Mucosa of descending colon (tissue), 3 donors: Measurements from ENCODE around the gene SEPTIN7. TPM values are rescaled to one million over a fixed set of nuclear protein-coding genes. Genes with fewer than 3 reads are reported as not detected.

Experiments
- ATAC-seq: fragments of 200-7000 bp; cut with Tn5 transposase; one replicate; pipeline ENCODE4 v1.9.1; 2020; ENCODE audit warnings: mild to moderate bottlenecking, moderate library complexity
- DNase-seq, 3 donors: peaks; one replicate each; pipeline ENCODE4 v3.0.0-alpha.2; 2020
- H3K36me3 ChIP-seq: fragments of 200-600 bp; one replicate; pipeline ENCODE4 v1.8.0; 2021; ENCODE audit warnings: low read depth, mild to moderate bottlenecking
- H3K4me1 ChIP-seq: fragments of 200-600 bp; one replicate; pipeline ENCODE4 v1.8.0; 2021; ENCODE audit warnings: low read depth, mild to moderate bottlenecking
- H3K4me3 ChIP-seq: fragments of 200-600 bp; one replicate; pipeline ENCODE4 v1.8.0; 2021; ENCODE audit warnings: mild to moderate bottlenecking
- H3K9me3 ChIP-seq: fragments of 200-600 bp; one replicate; pipeline ENCODE4 v1.8.0; 2021; ENCODE audit warnings: mild to moderate bottlenecking
- CTCF ChIP-seq: fragments of 200-600 bp; IDR thresholded peaks from one replicate; pipeline ENCODE4 v1.8.0; 2022; ENCODE audit warnings: antibody characterized with exemption, mild to moderate bottlenecking
- intact Hi-C, 2 donors: fragments of 100-400 bp; cut with DNase I in 1 of 2; cut with micrococcal nuclease in 1 of 2; formaldehyde crosslinking; loops; one replicate each; pipeline versions ENCODE4 v1.11.0 to v1.11.1; 2022; cut with DNase I, micrococcal nuclease
- total RNA-seq, 3 donors: library from RNA; stranded (reverse); fragmentation: NEBNext Ultra II Directional in 2 of 3; extraction: Animal tissue kit (Norgen Biotek cat#: 25700) in 2 of 3; gene quantifications; one replicate each; pipeline versions ENCODE4 v1.2.1 to v1.2.4, GENCODE V29; 2021 to 2023
- donor health status: DM: no; HTN: no; CAD: no; lungs with moderate emphysema.
- donor health status: DM: no; HTN: no; CAD: no.
- donor health status: DM: no; HTN: yes; CAD: no.

Gene SEPTIN7
- total RNA-seq, 3 donors from 2014 or later = 115 to 215 (median 126) TPM

GRCh38 chr7:35839860-35840854 is 39.3 kb downstream of the SEPTIN7 start:
- Histone ChIP-seq H3K36me3 (no peaks in the 10 kb centered on the region), H3K4me3 (no peak overlapping the region), H3K4me1 (no peaks in the 10 kb centered on the region), H3K9me3 (no peaks in the 10 kb centered on the region)
- ATAC-seq (no peak), DNase-seq (no peak)
- intact Hi-C loops = no loop called here
- no peak for TF ChIP-seq CTCF

GRCh38 chr7:35846816-35847412 is 46.1 kb downstream of the SEPTIN7 start:
- no peak for DNase-seq
- H3K4me1 ChIP-seq = no peaks in the 10 kb centered on the region
- H3K9me3 ChIP-seq = no peaks in the 10 kb centered on the region
- H3K4me3 ChIP-seq = no peak overlapping the region
- intact Hi-C loops = no loop called here
- no peak for ATAC-seq
- H3K36me3 ChIP-seq = no peaks in the 10 kb centered on the region
- no peak for TF ChIP-seq CTCF

- intact Hi-C loops = no loop called here
- TF ChIP-seq CTCF = no peak
- no peak for ATAC-seq
- Histone ChIP-seq H3K9me3 (no peaks in the 10 kb centered on the region), H3K4me1 (no peaks in the 10 kb centered on the region), H3K4me3 (no peak overlapping the region), H3K36me3 (no peaks in the 10 kb centered on the region)
- DNase-seq = no peak
Observed at GRCh38 chr7:35848725-35849124, 47.9 kb downstream of the SEPTIN7 start.

- no peak overlapping the region for H3K4me3 ChIP-seq
- DNase-seq (no peak), ATAC-seq (no peak)
- intact Hi-C loops = no loop called here
- TF ChIP-seq CTCF = no peak
- no peaks in the 10 kb centered on the region for H3K4me1 ChIP-seq
- H3K36me3 ChIP-seq = no peaks in the 10 kb centered on the region
- no peaks in the 10 kb centered on the region for H3K9me3 ChIP-seq
Observed at GRCh38 chr7:35849158-35849831, 48.4 kb downstream of the SEPTIN7 start.

GRCh38 chr7:35849954-35850353 is 49.1 kb downstream of the SEPTIN7 start:
- H3K9me3 ChIP-seq = no peaks in the 10 kb centered on the region
- DNase-seq (no peak), ATAC-seq (no peak)
- H3K4me3 ChIP-seq = no peak overlapping the region
- no peaks in the 10 kb centered on the region for H3K36me3 ChIP-seq
- no peak for TF ChIP-seq CTCF
- H3K4me1 ChIP-seq = no peaks in the 10 kb centered on the region
- intact Hi-C loops = no loop called here

Other genes starting within 250 kb of the SEPTIN7 start
- gene HERPUD2, start 105.9 kb upstream of the SEPTIN7 start, total RNA-seq = 10 to 100 TPM; 23.5 to 41.4 (median 34.7) TPM